ENCODE data around the gene CXCL6.

The CXCL6 gene

DNA sequence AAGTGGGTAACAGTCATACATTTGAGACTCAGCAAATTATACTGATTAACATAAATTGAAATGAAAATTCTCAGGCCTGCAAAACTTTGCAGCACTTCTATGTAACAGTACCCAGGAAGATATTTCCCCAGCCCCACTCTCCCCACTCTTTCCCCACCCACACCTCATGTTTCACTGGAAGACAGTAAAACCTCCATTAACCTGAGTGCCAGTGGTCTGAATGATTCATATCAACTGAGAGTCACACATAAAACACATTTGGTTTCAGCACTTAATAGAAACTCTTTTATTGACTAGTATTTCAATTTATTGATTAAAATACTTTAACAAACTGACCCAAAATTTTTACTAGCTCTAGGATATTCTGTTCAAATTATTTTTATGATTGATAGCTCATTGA, 6.9 kb downstream of the CXCL6 start:
- DNase-seq, result no peak

DNA sequence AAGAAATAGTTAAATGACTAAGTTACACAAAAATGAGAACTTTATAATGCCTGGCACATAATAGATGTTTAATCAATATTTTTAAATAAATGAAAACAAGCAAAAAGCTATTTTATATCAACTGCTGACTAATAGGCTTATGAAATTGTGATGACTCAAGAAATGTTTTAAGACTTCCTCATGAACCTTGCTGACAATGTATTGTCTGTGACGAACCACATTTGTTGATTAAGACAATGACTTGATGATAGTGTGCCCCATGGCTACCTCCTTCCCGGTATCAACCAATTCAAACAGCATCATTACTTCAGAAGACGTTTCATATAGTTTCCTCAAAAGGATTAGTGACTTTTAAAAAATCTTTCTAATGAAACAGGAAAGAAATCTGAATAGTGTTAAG, 7.9 kb downstream of the CXCL6 start:
- no peak for DNase-seq

DNA sequence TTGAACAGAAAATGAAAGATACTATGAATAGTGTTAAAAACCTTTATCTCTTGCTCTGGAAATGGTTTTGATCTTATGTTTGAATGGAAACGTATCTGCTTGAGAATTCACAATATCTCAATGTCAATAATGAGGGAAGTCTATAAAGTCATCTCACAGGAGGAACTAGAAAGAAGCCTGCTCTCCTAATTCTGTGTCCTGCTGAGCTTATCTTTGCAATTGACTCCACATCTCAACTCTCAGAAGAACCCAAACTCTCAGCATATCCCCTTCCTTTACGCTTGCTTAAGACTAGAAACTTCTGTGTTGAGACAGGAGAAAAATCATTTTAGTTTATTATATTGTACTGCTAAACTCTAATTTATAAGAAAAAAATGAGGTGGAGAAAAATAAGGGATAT, 8.3 kb downstream of the CXCL6 start:
- no peak for DNase-seq

DNA sequence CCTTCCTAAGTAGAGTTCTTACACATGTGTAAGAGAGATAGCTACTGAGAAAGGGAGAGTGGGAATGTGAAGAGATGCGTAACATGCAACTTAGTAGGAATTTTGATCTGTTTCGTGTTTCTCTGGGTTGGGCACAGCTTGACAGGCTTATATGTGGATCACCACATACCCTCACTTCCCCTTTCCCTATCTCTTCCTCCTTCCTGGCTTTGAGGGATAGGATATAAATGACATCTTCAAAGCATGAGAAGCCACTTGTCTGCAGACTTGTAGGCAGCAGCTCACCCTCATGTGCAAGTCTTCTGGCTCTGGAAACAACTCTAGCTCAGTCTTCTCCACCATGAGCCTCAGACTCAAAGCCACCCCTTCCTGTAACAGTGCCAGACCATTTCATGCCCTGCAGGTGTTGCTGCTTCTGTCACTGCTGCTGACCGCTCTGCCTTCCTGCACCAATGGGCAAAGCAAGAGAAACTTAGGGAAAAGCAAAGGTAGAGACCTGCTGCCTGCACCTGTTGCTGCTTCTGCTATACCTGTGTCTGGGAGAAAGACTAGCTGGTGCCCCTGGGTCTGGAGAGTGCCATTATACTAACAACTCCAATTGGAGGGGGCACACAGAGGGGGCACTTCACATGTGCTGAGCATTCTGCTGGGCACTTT, 11.2 kb downstream of the CXCL6 start:
- no peak for DNase-seq

DNA sequence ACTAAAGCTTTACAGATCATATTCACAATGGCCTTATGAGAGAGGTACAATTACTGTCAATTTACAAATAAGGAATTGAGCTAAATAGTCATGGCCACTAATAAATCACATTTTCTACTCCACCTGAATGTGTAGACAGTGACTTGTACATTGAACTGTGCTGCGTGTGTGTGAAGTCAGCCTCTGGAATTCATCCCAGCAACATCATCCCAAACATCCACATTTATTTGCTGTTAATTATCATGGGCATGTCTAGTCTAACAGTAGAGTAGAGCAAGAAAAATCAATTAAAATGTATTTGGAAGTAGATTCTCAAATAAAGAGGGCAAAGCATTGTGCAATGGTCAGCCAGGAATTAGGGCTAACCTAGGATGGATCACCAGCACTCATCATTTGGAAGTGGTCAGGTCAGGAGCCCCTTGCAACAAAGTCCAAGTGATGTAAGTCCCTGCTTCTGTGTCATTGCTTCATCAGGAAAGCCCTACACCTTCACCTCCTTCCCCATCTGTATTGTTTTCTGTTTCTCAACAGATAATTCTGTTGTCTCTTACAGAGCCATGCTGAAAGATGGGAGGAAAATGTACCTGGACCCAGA, 11.8 kb downstream of the CXCL6 start:
- no peak for DNase-seq

DNA sequence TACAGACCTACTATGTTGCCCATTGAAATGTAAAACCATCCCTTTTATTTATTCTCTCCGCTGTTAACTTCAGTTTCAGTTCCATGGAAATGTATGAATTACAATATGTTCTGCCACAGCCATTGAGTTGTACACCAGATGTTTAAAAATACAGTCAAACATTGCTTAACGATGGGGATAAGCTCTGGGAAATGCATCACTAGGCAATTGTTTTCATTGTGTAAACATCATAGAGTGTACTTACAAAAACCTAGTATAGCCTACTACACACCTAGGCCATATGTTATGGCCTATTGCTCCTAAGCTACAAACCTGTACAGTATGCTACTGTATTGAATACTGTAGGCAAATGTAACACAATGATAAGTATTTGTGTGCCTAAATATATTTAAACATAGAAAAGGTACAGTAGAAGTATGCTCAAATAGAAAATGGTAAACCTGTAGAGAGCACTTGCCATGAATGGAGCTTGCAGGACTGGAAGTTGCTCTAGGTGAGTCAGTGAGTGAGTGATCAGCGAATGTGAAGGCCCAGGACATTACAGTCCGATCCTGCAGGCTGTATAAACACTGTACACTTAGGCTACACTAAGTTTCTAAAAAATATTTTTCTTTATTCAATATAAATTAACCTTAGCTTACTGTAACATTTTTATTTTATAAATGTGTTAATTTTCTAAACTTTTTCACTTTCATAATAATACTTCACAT, 13.9 kb downstream of the CXCL6 start:
- DNase-seq, result no peak

DNA sequence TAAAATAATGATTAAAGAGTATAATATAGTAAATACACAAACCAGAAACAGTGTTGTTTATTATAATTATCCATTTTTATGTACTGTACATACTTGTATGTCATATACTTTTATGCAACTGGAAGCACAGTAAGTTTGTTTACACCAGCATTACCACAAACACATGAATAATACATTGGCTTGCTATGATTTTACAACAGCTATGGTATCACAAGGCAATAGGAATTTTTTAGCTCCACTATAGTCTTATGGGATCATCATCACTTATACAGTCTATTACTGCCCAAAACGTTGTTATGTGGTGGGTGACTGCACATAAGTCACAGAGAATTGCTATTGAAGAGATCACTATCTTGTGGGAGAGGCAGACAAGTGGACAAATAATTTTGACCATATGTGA, 14.8 kb downstream of the CXCL6 start:
- DNase-seq, result no peak

DNA sequence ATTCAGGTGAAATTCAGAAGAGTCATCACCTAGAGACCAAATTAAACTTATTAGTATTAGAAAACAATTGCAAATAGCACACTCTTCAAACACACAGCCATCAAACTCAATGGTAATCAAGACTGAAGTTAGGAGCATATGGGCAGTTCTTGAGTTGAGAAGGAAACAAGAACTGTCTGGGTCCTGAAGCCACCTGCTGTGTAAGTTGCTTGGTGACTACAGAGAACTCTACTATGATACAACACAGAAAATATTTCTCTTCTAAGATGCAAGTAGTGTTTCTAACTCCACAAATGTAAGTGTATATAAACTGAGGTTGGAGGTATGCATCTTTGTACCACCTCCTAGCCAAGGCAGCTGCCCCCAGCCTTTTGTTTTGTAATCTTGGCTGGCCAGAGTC, 16.3 kb downstream of the CXCL6 start:
- no peak for DNase-seq

DNA sequence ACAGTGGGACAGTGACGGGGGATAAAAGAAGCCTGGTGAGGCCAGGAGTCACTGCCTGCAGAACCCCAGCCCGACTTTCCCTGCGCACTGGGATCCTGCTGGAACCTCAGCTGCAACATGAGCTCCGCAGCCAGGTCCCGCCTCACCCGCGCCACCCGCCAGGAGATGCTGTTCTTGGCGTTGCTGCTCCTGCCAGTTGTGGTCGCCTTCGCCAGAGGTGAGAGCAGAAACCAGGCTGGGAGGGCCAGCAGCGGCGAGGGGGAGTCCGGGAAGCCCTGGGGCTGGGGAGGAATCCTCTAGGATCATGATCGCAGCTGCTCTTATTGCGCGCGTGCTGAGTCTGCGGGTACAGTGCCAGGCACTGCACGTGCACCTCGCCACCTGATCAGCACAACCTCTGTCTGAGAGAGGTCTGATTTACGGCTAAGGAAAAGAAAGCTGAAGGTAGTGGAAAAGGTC, 16.8 kb downstream of the CXCL6 start, which contains the start of gene PF4V1:
Gene PF4V1, plus strand, starts transcription at position 51 of the 459 bp plus-strand sequence. Its CDS starts 67 bp downstream, at position 118.
- DNase-seq, result no peak

DNA sequence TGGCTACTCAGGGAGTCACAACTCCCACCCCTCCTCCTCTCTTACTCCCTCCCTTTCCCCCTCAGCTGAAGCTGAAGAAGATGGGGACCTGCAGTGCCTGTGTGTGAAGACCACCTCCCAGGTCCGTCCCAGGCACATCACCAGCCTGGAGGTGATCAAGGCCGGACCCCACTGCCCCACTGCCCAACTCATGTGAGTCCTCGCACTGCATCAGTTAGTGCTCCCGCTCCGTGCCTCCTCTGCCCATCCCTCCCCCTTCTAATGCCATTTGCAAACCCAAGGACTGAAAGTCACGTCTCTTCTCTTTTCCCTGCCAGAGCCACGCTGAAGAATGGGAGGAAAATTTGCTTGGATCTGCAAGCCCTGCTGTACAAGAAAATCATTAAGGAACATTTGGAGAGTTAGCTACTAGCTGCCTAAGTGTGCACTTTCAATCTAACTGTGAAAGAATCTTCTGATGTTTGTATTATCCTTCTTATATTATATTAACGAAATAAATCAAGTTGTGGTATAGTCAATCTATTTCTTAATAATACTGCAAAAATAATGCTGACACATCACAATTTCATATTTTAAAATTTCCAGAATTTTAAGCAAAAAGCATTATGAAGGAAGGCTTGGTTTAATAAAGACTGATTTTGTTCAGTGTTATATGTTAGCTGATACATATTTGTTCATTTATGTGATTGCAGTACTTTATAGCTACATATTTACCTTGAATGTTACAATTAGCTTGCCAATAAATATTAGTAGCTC, 17.4 kb downstream of the CXCL6 start:
- DNase-seq, result no peak

DNA sequence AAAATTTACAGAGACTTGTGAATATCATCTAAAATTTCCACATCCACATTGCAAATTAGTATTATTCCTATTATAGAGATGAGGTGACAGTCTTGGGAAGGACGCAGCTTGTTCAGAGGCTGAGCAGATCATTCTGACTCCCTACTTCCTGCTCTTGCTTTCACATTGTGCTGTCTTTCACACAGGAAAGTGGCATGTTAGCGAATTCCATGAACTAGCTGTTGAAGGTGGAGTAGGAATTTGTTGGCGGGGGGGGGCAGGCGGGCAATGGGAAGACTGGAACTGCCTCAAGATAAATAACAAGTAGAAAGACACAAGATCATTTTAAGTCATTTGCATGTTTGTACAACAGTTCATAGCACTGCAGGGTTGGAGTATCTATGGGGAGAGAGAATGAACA, 18.9 kb downstream of the CXCL6 start:
- no peak for DNase-seq

DNA sequence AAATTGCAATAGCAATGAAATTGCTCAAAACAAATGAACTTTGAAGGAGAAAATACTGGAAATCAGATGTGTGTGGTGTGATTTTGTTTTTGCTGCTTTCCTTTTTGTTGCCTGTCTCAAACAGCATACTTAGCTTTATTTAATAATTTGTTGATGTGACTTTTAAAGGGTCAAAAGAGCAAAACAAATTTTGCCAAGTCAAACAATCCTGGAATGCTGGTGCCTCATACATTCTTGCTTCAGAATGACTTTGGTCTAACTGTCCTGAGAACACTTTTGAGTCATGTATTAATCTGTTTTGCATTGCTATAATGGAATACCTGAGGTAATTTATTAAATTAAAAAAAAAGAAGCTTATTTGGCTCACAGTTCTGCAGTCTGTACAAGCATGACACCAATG, 20.0 kb downstream of the CXCL6 start:
- no peak for DNase-seq

DNA sequence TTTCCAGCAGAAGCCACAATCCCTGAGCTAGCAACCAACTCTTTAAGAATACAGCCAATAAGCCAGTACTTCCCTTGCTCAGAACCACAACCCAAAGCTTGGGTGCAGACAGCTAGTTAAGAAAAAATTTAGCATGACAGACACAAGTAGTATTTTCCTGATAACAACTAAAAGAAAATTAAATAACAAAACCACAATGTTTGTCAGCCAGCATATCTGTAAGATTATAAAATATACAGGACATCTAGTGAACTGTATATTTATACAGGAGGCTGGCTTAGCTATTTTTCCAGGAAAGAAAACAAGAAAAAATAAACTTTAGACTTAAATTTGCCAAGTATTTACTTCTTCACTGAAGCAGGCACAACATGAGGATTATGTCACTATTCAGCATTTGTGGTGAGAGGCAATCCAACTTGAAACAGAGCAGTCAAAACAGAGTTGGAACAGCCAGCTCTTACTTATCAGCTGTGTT, 23.2 kb downstream of the CXCL6 start:
- no peak for DNase-seq

DNA sequence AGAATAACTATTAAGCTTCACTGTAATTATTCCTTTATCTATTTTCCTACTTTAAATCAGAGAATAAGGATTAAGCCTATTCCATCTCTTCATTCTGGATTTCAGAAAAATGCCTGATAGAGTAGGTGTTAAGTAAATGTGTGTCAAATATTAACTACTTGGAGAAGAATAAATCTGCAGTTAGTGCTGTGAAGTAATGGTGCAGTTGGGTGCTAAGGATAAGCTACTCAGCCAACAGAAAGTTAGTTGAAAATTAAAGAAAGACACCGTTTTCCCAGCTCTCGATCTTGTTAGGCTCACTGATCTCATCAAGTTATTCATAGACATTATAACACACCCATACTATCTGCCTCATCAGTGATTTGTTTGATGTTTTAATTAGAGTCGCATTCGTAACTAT, 23.7 kb downstream of the CXCL6 start:
- DNase-seq, result no peak

DNA sequence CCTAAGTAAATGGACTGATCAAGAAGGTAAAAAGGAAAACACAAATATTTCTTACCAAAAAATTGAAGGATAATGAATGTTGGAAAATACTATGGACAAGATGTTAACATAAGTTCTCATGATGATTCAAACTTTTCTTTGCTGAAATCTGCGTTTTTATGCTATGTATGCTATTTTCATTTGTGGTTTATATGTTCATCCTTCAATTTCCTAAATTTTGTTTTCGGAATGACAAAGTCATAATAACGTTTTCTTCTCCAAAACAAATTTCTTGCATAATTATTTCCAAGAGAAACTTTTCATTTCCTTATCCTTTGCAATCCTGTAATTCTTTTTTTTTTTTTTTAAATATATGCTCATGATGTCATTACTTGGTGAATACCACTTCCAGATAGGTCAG, 24.4 kb downstream of the CXCL6 start:
- no peak for DNase-seq

DNA sequence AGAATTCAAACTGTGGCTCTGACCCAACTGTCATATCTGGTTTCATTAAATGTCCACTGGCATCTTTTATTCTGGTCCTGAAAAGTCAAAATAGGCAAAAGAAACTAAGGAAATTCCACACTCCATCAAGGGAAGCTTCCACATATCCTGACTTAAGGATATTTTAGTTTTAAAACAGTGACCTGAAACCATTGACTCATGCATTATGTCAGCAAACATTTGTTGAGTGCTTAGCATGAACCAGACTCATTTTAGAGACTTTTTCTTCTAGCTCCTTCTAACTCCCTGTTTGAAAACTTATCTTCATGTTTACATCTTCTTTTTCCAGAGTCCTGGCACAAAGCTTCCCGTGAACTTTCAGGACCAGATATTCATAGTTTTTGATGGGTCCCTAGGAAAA, 25.8 kb downstream of the CXCL6 start:
- no peak for DNase-seq

DNA sequence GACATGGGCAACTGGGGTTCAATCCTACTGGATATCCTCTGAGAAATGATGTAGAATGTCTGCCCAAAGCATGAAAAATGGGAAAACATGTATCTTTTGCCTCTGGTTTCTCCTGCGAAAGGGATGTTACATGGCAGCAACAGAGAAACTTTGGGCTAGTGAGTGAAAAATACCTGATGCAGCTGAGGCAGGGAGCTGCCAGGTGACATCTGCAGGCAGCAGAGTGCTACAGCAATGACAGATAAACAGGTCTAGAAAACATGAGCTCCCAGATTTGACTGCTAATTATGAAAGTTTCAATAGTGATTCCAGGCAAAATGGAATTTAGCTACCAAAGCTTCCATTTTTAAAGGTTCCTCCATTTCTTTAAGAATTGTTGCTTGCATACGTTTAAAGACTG, 27.9 kb downstream of the CXCL6 start:
- peak; percentile 2 for DNase-seq

DNA sequence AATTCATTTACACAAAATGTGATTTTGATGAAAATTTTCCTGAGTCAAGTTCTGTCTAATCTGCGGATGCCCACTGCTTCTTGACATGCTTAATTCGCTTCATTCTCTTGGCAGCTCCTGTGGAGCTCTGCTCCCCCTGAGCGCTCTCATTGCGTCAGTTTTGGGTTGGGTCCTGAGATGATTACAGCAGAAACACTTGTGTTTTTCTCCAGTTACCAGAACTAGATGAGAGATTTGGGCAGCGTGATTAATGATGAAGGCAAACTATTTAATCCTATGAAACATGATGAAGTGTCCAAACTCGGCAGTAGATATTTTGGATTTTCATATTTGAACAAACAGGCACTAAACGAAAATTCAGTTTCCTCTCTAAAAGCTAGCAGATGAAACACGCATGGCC, 28.5 kb downstream of the CXCL6 start:
- no peak for DNase-seq

DNA sequence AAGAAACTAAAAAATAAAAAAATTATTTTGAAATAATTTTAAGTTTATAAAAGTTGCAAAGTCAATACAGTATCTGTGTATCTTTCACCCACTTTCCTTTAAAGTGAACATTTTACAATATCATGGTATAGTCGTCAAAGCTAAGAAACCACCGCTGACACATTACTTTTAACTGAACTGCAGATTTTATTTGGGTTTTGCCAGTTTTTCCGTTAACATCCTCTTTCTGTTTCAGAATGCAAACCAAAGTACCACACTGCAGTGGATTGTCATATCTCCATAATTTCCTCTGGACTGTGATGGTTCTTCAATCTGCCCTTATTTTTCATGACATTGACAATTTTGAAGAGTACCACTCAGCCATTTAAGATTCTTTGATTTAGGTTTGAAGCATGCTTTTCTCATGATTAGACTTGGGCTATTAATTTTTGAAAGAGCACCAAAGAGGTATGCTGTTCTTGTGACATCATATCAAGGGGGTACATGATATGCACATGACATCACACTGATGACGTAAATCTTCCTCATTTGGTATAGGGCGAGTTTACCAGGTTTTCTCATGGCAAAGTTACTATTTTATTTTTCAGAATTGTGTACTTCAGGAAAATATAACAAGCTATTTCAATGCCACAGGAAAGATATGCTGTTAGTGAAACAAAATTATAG, 29.1 kb downstream of the CXCL6 start:
- no peak for DNase-seq

DNA sequence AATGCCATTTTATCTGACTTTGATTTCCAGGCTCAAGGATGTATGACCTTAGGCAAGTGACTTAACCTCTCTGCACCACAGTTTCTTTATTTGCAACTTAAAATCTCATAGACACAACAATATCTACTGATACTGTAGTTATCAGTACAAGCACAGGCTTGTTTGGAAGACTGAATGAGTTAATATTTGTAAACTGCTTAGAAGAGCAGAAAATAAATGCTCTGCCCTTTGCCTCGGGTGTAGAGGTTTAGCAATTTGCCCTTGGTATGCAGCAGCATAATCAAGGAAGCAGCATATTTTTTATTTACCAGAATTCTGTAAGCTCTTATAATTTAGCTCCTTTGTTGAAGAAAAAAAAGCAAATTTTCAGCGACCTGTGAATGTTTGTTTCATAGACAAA, 29.8 kb downstream of the CXCL6 start:
- DNase-seq, result no peak

DNA sequence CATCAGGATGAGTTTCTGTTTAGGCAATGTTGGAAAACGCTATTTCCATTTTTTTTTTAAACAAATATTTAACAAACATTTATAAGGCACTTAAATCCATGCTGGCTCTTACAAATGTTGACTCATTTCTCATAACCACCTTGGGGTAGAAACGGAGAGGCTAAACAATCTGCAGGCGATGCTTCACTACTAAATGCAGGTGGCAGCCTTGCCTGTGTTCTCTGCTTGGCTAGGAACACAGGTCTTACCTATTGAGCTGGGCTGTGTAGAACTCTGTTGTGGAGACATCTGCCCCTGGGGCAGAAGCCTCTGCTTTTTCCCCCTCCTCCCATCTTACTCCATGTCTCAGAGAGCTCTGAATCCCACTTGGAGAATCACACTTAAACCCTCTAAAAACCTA, 31.3 kb downstream of the CXCL6 start:
- DNase-seq, result peak; percentile 5

DNA sequence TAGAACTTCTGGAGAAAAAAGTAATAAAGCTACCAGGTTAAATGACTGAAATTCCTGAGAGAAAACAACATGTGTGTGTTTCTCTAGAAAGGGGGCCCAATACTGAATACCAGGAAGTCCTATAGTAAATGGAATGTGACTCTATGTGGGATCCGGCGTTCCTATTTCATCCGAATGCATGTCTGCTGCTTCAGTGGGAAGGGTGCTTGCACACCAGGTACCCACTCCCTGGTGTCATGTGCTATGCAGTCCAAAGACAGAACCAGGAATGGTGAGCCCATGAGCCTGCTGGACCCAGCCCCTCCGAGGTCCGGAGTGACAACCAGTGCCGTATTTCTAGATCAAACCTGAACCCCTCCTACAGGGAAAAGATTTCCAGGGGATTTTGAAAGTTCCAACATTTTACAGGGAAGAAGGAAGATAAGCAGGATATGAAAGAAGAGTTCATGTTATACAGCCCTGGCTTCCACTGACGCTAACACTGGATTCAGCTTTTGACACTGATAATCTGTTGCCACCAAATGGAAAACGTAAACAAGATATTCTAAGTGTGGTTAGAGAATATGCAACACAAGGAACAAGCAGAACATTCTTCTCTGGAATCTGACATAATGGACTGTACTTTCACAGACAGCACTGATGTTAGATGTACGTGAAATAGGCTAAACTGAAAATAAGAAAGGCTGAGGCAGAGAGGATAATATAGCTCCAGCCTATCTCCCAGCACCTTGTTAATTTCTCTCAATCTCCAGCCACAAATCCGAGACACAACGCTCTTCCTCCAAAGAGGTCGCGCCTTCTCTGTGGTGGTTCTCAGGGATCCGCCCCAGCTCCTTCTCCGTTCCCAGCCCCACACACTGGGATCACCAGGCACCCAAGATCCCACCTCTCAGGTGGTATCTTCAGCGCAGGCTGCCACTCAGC, 32.0 kb downstream of the CXCL6 start:
- DNase-seq, result no peak

Measured in activated CD4-positive, alpha-beta T cell treated with anti-CD3 and anti-CD28 coated beads, Interleukin-2, Interleukin-6, amounts not matched to agents 100 ng/mL and 50 ng/mL, durations not matched to agents 16 hours and 8 hours (primary cell).